ENCODE data around the gene RPS2. TPM values are rescaled to one million over a fixed set of nuclear protein-coding genes. Genes with fewer than 3 reads are reported as not detected.
A peak's percentile ranks its signal among the peaks of the same experiment; 100 is the strongest.

RPS2 gene
- total RNA-seq, 2 donors from 2014 or later: 2,046 to 2,467 TPM

GRCh38 chr16:1991948-1992703 is 27.5 kb upstream of the RPS2 start:
- Histone ChIP-seq H3K27me3 (replicated peaks; ENCODE audit: insufficient read depth) (no peaks in the 10 kb centered on the region), H3K4me1 (replicated peaks) (peaks cover 6% of the 10 kb centered on the region), H3K4me3 (peak overlapping the region in 1 of 2 donors; percentile 28), H3K36me3 (no peaks in the 10 kb centered on the region), H3K9me3 (no peaks in the 10 kb centered on the region), H3K27ac (no peak overlapping the region)
- 18% methylated on average over 13 of the region's 96 CpGs for WGBS
- TF ChIP-seq CTCF (IDR thresholded peaks at IDR 0.05) (peak in 1 of 4 experiments; percentile 4), POLR2A (IDR thresholded peaks at IDR 0.05) (peak; percentile 53), POLR2AphosphoS5 (IDR thresholded peaks at IDR 0.05) (peak; percentile 38)
- peak; percentile 85 for DNase-seq (ENCODE audit: low spot score)
- intact Hi-C loops (cut with DNase I): no loop called here

GRCh38 chr16:1991588-1991947 is 26.9 kb upstream of the RPS2 start:
- H3K27ac ChIP-seq: no peak overlapping the region
- intact Hi-C loops (cut with DNase I): no loop called here
- DNase-seq (ENCODE audit: low spot score): no peak
- no peaks in the 10 kb centered on the region for H3K27me3 ChIP-seq (replicated peaks; ENCODE audit: insufficient read depth)
- 16% methylated on average over 14 of the region's 22 CpGs for WGBS
- peaks cover 6% of the 10 kb centered on the region for H3K4me1 ChIP-seq (replicated peaks)
- H3K9me3 ChIP-seq: no peaks in the 10 kb centered on the region
- peak overlapping the region in 1 of 2 donors; percentile 28 for H3K4me3 ChIP-seq
- TF ChIP-seq CTCF (IDR thresholded peaks at IDR 0.05): no peak
- H3K36me3 ChIP-seq: peaks cover 0 to under 1% of the 10 kb centered on the region in 2 donors

DNA sequence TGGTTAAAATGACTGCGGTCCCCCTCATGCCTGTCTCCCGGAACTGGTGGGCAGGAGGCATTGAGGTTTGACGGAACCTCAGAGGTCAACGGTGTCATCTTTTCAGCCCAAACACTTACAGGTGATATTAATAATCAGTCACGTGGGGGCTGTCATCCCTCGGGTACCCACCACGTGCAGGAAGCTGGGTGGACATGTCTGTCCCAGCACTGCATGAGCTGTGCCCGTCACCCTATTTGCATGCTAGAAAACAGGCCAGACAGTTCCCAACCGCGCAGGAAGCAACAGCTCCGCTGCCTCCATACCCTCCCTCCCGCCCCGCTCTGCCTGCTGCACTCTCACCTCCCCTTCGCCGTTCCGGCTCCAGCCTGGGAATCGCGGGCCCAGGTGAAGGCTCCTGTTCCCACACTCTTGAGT is 26.5 kb upstream of the RPS2 start:
- no peak for DNase-seq (ENCODE audit: low spot score)
- Histone ChIP-seq H3K4me3 (no peak overlapping the region), H3K4me1 (replicated peaks) (peaks cover 6% of the 10 kb centered on the region), H3K27ac (no peak overlapping the region), H3K9me3 (no peaks in the 10 kb centered on the region), H3K36me3 (peaks cover 0 to 5% of the 10 kb centered on the region in 2 donors), H3K27me3 (replicated peaks; ENCODE audit: insufficient read depth) (no peaks in the 10 kb centered on the region)
- intact Hi-C loops (cut with DNase I): no loop called here
- 8% methylated on average over 18 of the region's 18 CpGs for WGBS
- TF ChIP-seq CTCF (IDR thresholded peaks at IDR 0.05) (no peak), POLR2A (IDR thresholded peaks at IDR 0.05) (no peak), POLR2AphosphoS5 (IDR thresholded peaks at IDR 0.05) (no peak)

GRCh38 chr16:1990351-1991134 is 25.9 kb upstream of the RPS2 start:
- Histone ChIP-seq H3K9me3 (no peaks in the 10 kb centered on the region), H3K27ac (no peak overlapping the region), H3K36me3 (peaks cover 0 to 10% of the 10 kb centered on the region in 2 donors), H3K4me3 (peak overlapping the region in 1 of 2 donors; percentile 7), H3K4me1 (replicated peaks) (peaks cover 6% of the 10 kb centered on the region), H3K27me3 (replicated peaks; ENCODE audit: insufficient read depth) (no peaks in the 10 kb centered on the region)
- no peak for DNase-seq (ENCODE audit: low spot score)
- intact Hi-C loops (cut with DNase I): no loop called here
- 5% methylated on average over 39 of the region's 50 CpGs for WGBS
- TF ChIP-seq POLR2AphosphoS5 (IDR thresholded peaks at IDR 0.05) (no peak), POLR2A (IDR thresholded peaks at IDR 0.05) (no peak), CTCF (IDR thresholded peaks at IDR 0.05) (no peak)

GRCh38 chr16:1990101-1990350 is 25.4 kb upstream of the RPS2 start:
- H3K27me3 ChIP-seq (replicated peaks; ENCODE audit: insufficient read depth): no peaks in the 10 kb centered on the region
- no peaks in the 10 kb centered on the region for H3K9me3 ChIP-seq
- H3K36me3 ChIP-seq: peaks cover 0 to 10% of the 10 kb centered on the region in 2 donors
- H3K27ac ChIP-seq: no peak overlapping the region
- no peak for TF ChIP-seq POLR2A (IDR thresholded peaks at IDR 0.05)
- TF ChIP-seq CTCF (IDR thresholded peaks at IDR 0.05): no peak
- no peak for TF ChIP-seq POLR2AphosphoS5 (IDR thresholded peaks at IDR 0.05)
- H3K4me3 ChIP-seq: peak overlapping the region in 1 of 2 donors; percentile 7
- WGBS: no CpG with 5 or more reads among the region's 25 CpGs
- H3K4me1 ChIP-seq (replicated peaks): peaks cover 6% of the 10 kb centered on the region
- intact Hi-C loops (cut with DNase I): no loop called here
- no peak for DNase-seq (ENCODE audit: low spot score)
